ENCODE data around the gene ZNF106.

Gene ZNF106

DNA sequence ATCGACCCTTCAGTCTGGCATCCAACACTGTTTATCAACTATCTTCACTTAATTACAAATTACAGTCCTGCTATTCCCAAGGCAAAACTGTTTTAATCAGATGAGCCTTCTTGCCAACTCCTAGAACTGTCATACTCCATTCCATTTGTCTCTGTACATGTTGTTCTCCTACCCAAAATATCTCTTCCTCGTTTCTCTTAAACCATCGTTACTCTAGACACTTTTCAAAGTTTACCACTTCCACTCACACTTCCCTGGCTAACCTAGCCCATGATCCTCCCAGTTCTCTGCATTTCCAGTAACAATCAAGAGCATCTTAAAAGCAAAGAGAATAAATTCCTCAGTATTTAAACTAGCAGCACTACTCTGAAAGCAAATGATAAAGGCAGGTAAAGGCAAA lies 19.9 kb downstream of the ZNF106 start:
- no peak for DNase-seq

GRCh38 chr15:42465520-42466259 lies 25.3 kb downstream of the ZNF106 start:
- DNase-seq = no peak

- no peak for DNase-seq
These were observed 29.7 kb downstream of the ZNF106 start for GRCh38 chr15:42461261-42461660.

GRCh38 chr15:42457445-42458442 lies 33.2 kb downstream of the ZNF106 start:
- DNase-seq = no peak

DNA sequence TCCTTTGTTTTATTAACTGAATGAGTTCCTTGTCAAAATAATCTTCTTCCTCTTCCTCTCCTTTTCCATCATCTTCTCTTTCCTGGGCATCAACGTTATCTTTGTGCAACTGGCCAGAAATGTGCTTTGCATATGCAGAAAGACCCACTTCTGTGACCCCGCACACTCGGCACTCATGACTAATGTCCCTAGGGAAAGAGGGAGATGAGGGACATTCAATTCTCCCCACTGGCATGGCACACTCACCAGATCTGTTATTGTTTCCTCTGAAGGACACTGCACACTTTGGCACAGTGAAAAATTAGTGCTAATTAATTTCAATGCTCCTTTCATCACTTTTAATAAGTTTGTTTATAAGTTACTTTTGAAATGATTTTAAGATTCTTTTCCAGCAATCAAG lies 34.0 kb downstream of the ZNF106 start:
- no peak for DNase-seq

GRCh38 chr15:42456531-42456930 lies 34.4 kb downstream of the ZNF106 start:
- no peak for DNase-seq

DNA sequence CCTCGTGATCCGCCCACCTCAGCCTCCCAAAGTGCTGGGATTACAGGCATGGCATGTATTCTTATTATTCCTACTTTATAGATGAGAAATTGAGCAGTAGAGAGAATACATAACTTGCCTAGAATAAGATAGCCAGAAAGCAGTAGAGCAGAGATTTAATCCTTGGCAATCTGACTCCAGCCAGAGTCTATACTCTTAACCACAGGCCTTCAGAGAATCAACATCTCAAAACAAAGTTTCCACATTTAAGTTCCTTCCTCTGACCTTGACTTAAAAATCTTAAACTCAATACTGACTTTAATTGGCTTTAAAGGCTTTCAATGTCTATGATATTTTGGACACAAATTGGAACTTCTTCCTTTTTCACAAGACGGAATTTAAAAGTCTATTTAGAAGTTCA lies 37.1 kb downstream of the ZNF106 start:
- no peak for DNase-seq

GRCh38 chr15:42450425-42450790 lies 40.5 kb downstream of the ZNF106 start:
- DNase-seq = no peak

GRCh38 chr15:42449770-42450424 lies 41.0 kb downstream of the ZNF106 start:
- DNase-seq = no peak

- no peak for DNase-seq
These were observed 42.7 kb downstream of the ZNF106 start for GRCh38 chr15:42448281-42448680.

GRCh38 chr15:42447599-42447998 lies 43.3 kb downstream of the ZNF106 start:
- DNase-seq = no peak

- no peak for DNase-seq
These were observed 45.4 kb downstream of the ZNF106 start for GRCh38 chr15:42445551-42445950.

GRCh38 chr15:42444415-42445063 lies 46.4 kb downstream of the ZNF106 start:
- no peak for DNase-seq

DNA sequence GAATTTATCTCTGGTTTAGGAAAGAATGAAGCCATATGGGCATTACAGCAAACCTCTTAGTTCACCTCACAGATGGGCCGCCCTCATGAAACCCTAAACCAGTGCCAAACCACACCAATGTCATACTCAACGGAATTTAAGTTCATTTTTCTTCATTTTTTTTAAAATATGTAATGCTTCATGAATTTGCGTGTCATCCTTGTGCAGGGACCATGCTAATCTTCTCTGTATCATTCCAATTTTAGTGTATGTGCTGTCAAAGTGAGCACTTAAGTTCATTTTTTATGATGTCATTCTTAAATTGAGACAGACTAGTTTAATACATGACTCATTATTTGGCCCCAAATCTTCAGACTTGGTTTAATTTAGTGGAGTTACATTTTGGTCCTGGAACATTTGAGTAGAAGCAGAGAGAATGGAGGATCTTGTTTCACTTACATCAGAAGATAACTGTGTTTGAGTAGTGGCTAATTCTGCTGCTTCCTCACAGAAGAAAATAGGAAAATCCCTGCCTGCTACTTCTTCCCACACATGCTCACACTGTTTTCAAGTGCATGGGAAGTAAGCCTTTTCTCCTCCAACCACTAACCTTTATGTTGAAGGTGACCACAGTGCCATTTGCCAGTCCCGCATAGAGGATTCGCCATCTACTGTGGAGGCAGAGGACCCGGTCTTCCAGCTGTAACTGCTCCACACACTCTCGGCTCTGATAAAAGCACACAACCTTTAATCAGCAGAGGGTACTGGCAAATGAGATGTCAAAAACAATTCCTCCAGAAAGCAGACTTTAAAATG lies 63.3 kb downstream of the ZNF106 start:
- DNase-seq = no peak

- no peak for DNase-seq
These were observed 69.6 kb downstream of the ZNF106 start for GRCh38 chr15:42421376-42421775.

GRCh38 chr15:42419369-42419768 lies 71.6 kb downstream of the ZNF106 start:
- no peak for DNase-seq

DNA sequence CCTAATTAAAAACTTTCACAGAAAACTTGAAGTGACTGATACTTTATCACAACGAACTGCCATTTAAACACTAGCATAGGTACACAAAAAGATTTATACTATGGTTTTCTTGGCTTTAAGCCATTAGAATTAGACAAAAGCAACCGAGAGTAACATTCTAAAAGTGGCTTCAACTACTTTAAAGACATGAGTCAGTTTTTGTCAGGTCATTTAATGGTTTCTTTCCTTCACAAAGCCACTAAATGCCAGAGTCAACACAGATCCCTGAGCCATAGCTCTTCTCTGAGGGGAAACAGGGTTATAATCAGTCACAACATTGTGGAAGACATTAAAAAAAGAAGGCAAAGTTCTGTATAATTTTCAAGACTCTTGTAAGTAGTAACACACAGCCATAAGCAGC lies 77.0 kb downstream of the ZNF106 start:
- no peak for DNase-seq

- no peak for DNase-seq
These were observed 79.1 kb downstream of the ZNF106 start for GRCh38 chr15:42411884-42412283.

DNA sequence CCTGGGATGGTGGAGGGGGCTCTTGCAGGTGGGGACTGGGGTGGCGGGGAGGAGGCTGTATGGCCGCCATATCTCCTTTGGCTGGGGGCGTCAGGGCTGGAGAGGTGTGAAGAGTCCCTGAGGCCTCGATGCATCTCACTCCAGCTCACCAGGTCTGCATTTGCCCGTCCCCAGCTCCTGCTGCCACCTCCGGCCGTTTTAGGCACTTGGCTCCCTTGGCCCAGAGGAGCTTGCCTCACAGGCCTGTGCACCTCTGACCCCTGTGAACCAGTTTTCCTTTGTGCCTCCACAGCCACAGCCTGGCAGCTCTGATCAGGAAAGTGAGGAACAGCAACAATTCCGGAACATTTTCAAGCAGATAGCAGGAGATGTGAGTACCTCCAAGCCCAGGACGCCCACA lies 81.9 kb downstream of the ZNF106 start:
- DNase-seq = no peak

GRCh38 chr15:42408178-42408577 lies 82.8 kb downstream of the ZNF106 start:
- no peak for DNase-seq

DNA sequence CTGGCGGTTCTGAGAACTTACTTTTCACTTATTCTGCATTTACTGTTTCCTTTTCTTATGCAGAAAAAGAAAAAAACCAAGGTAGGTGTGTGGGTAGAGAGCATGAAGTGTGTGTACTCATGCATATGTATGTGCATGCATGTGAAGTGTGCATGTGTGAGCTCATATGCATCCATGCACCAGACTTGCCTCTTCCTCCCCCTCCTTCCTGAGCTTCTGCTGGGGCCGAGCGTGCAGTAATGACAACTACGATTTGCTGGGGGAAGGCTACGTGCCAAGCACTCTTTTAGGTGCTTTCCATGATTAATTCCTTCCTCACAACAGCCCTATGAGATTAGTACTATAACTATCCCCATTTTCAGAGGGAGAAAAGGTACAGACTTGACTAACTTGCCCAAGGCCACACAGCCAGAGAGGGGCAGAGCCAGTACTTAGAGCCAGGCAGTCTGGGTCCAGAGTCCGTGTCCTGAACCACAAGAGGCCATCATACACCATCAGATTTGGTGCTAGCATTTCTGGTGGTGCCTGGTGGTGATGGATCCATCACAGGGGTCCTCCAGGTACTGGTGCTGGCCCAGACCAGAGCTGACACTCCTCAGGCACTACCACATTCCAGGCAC lies 85.0 kb downstream of the ZNF106 start:
- no peak for DNase-seq
